CMK (cell line): ENCODE results near the gene IER5.
"Not testable (repeated sequence)": the region's sequence is repeated elsewhere in the genome, so short reads cannot be mapped to it uniquely, and the experiment has no call there.

Experiments used
- DNase-seq: peaks from one replicate; pipeline ENCODE4 v3.0.0-alpha.2; 2010; ENCODE audit warnings: low read depth

Gene IER5

GRCh38 chr1:181115971-181116370, 27.5 kb downstream of the IER5 start:
- not testable (repeated sequence) for DNase-seq

- no peak for DNase-seq
These were observed 28.4 kb downstream of the IER5 start for GRCh38 chr1:181116819-181117390.

DNA sequence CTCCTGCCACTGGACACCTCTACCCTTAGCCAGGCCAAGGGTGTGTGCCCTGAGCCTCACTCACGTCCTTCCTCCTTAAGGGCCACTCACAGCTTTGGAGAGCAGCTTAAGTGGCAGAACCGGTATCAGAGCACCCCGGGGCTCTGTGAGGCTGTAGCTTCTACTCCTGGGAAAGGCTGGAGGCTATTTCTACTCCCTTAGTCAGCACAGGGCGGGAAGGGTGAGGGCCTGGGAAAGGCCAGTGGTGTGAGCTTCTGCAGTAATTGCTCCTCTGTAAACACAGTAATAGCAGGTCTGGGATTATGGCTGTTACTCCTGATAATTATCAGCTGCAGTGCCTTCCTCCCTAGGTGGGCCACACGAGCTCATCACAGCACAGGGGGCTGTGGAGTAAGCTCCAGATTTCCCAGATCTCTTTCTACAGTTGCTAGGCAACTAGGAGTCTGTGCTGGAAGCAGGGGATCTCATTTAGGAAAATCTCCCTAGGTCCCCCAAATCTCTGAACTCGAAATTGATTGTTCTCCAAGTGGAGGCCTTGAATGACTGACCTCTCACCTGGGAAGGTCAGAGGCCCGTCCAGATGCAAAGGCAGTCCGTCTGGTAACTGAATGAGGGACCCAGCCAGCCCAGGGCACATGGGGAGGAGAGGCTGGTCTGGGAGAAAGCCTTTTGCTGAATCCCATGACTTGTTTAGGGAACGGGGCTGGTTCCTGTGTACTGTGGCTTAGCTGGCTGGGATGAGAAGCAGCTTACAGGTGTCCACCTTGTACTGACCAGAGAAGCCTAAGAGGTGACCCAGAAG, 29.3 kb downstream of the IER5 start:
- DNase-seq = no peak

DNA sequence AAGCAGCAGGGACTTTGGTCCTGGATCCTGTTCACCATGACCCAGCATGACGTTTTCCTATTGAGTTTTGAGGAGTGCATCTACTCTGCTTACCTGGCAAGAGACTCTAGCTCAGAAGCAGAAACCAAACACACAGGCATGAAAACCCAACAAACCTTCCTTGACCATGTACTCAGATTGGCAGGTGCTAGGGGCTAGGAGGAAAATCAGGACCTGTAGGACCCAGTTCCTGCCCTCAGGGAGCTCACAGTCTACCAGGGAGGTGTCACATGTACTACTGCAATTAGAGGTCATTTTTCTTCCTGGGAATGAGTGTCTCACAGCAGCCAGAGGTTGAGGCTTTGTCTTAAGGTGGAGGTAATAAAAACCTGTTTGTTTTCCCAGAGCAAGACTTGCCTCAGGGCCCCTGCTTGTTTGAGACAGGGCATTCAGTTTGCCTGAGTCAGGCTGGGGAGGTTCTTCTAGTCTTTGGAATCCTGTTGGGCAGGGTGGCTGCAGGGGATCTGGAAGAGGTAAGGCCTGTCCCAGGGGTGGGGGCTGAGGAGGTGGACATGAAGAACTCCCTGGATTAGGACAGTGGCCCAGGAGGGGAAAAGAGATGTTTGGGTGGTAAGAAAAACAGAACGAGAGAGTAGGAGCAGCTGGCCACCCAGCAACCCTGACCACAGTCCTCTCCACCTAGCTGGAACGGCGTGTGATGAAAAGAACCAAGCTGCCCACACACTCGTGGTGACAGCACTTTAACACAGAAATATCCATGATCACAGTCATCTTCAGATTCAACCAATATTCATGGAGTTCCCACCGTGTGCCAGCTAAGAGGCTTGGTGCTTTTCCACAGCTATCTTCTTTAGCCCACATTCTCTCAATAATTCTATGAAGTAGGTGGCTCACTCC, 30.8 kb downstream of the IER5 start:
- DNase-seq = no peak

DNA sequence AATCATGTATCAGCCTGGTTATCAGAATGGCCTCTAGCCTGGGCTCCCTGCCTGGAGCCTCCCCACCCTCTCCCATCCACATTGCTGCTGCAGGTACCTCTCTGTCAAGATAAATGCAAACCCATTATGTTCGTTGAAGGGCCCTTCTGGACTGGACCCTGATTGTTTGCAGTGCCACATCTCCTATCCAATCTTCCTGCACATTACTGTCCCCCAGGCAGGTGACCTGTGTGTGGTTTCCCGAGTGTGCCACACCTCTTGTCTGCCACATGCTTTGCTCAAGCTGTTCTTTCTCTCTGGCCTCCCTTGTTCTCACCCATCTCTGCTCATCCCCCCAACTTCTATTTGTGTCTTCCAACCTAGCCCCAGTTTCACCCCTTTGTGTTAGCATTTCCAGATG, 32.4 kb downstream of the IER5 start:
- DNase-seq = no peak

DNA sequence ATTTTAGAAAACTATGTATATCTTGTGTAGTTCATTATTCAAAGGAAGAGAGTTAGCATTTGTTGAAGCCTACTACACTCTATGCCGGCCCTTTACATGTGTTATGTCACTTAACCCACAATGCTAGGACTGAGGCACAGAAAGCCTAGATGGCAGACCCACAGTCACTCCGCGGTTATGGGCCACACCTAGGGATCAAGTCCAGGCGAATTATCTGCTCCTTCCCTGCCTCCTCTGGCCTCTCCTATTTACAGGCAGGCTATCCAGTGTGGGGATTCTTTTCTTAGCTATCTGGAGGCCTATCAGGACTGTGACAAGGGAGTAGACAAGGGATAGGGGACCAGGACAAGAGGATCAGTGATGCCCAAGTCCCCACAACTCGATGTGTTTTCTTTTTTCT, 33.0 kb downstream of the IER5 start:
- no peak for DNase-seq

DNA sequence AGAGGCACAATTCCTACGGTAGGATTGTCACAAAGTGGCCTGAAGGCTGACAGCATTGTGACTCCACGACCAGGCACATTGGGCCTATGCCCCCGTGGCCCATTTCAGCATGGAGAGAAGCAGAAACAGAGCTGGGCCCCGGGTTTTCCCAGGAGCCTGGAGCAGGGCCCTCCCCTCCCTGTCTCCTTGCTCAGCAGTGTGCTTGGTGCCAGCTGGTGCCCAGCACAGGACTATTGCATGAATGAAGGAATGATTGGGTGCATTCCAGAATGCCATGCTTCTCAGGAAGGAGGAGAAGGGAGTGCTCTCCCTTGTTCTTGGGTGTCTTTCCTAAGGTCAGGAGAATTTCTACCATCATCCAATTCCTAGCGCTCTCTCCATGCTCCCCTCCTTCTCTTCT, 33.7 kb downstream of the IER5 start:
- DNase-seq = no peak

DNA sequence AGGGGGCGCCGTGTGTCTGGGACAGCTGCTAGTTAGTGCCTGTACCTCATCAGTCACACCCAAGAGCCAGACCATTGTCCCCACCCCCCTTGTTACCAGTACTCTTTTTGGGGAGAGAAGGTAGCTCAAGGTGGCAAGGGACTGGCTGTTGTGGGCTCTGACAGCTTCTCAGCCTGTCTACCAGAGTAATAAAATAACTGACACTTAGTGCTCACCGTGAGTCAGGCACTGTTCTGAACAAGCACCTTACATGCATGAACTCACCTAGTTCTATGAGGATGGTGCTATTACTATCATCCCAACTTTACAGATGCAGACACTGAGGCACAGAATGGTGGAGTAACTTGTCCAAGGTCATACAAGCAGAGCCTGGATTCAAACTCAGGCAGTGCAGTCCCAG, 34.7 kb downstream of the IER5 start:
- DNase-seq = no peak

DNA sequence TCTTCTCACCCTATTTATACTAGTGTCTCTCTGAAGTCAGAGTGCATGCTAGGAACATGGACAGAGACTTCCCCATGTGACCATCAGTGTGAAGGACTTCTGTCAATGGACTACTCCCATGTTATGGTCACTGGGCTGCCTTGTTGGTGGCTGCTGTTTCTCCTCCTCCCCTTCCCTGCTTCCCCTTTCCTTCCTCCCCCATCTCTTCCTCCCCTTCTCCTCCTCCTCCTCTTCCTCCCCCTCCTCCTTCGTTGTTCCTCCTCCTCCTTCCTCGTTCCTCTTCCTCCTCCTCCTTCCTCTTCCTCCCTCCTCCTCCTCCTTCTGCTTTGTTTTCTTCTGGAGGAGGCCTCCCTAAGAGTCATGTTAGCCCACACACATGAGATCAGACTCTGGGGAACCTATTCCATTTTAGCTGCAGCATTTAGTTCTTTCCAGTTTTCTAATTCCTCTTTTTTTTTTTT, 35.8 kb downstream of the IER5 start:
- no peak for DNase-seq

DNA sequence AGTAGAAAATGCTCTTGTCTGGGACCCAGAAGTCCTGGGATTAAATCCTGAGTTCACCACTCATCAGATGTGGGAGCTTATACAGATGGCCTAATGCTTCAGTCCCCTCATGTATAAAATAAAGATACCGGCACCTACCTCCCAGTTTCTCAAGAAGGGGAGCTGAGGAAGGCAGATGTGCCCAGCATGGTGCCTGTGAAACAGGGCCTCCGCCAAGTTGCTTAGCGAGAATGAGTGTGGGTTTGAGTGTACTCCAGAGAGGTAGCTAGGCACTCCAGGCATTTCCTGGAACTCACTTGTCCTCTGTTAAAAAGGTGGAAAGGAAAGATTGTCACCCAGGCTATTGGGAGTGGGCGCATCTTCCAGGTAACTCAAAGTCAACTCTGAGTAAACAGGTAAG, 37.8 kb downstream of the IER5 start:
- no peak for DNase-seq

- no peak for DNase-seq
These were observed 38.5 kb downstream of the IER5 start for GRCh38 chr1:181126871-181127587.

GRCh38 chr1:181127898-181128453, 39.5 kb downstream of the IER5 start:
- no peak for DNase-seq

DNA sequence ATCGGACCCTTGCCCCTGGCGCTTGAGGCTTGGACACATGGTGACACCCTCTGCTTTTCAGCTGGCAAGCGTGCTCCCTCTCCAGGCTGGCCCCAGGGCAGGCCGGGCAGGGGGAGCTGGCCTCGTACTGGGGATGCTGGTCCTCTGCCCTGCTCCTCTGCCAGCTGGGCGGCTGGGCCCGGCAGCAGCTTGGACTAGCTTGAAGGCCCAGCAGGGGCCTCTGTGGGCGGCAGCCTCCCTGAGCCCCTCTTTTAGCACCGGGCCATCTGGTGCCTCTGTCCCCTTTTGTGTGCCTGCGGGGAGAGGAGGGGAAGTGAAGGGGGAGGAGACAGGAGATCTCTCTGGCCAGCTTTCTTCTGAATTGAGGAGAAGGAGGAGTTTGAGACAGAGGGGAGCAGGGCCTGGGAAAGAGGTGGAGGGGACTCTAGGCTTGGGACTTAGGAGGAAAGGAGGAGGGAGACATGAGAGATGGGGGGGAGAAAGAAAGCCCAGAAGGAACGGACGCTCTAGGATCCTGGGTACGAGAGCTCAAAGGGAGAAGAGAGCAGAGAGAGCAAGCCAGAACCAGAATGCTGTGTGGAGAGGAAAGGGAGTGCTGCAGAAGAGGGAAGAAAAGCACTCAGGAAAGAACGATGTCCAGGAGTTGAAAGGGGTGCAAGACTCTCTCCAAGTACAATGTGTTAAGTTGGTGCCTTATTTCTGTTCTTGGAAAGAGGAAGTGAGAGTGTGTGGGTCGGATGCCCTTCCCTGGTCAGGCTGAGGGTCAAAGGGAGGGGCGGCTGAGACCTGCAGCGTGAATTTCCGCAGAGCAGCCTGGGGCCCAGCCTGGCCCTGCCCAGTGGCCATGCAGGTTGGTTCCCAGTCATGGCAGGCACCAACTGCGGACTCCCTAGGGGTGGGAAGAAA, 40.3 kb downstream of the IER5 start:
- no peak for DNase-seq

DNA sequence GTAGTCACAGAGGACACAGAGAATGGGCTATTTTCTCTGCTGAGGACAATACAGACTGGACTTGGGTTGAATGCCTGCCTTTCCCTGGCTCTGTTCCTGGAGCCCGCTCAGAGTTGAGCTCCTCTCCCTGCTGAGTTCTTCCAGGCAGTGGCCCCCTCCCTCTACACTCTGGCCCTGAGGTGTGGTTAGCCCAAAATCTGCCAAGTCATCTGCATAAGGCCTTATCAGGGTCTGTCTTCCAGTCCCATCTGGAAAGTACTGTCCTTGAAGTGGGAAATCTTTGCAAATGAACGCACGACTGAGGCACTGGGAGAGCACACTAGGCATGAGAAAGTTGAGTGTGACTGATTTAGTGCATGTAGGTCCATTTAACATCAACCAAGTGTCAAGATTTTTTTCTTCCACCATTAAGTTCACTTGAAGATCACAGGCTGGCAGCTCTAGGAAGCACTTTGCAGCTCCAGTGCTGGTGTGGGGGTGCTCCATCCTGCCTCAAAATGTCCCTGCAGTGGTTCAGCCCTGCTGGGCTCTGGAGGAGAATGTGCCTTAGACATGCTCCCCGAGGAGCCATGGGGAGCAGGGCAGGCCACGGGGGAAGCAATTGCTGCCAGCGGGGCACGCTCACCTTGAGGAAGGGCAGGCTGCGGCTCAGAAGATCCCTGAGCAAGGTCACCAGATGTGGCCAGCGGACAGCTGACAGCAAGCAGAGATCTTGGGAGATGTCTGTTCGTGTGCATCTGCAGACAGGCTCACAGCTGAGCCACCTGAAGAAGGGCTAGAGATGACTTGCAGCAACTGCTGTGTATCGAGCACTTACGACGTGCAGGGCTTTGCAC, 41.5 kb downstream of the IER5 start:
- no peak for DNase-seq

DNA sequence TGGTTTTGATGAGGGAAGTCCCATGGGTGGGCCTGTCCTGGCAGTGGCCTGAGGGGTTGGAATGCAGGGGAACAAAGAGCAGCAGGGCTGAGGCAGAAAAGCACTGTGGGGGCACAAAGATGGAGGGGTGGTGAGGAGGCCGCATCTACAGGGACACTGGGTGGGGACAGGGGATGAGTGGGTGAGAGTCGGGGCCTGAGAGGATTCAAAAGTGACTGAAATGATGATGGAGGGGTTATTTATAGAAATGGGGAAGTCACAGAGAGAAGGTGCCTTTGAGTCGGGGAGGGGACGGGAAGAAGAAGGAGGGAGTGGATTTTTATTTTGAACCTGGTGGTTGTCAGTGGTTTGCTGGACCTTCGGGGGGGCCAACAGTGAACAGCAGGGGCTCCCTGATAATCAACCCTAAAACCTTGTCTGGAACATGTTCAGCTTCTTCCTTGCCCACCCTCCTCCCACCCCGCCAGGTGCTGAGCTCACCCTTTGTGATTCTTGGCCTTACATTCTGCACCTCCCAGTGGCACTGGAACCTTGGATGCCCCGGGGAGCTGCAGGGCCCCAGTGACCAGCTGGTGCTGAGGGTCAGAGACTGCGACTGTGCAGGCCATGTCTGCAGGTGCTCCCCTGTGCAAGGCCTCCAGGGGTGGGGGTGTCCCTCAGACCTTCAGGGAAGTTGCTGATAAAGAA, 42.9 kb downstream of the IER5 start:
- no peak for DNase-seq

- no peak for DNase-seq
These were observed 45.0 kb downstream of the IER5 start for GRCh38 chr1:181133441-181133951.

- DNase-seq = no peak
These were observed 45.5 kb downstream of the IER5 start for GRCh38 chr1:181133969-181134418.

DNA sequence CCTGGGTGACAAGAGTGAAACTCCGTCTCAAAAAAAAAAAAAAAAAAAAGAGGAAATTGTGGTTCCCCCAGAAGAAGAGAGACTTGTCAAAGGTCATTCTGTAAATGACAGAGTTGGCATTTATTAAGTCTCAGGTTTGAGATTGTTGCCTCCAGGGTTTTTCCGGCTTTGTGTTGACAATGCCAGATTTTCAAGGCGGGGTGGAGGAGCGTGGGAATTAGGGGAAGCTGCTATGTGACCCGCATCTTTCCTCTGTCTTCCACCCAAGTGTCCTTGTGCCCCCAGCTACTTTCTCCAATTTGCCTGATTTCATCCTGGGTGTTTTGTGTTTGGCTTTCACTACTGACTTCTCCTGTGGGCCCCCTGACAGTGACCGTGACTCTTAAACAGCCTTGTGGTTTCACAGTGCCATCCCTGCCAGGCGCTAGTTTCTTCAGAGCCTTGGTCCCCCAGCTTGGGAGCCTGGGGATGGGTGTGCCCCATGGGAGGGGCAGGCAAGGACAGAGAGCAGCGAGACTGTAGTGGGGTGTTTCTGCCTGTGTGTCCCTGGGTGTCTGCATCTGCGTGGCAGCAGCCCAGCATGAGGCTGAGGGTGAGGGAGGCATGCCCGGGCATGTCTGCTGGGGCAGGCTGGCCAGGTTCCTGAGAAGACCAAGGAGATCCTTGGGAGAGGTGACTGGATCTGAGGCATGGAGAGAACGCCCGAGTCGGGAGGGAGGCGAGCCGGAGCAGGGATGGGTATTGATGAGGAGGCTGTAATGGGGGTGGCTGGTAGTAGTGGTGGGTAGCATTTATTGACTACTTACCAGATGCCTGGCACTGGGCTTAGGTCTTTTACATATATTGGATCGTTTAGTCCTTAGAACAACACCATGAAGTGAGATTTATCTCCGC, 46.3 kb downstream of the IER5 start:
- DNase-seq = no peak
